ENCODE data around the gene TTLL5. TPM values are rescaled to one million over a fixed set of nuclear protein-coding genes. Genes with fewer than 3 reads are reported as not detected.

TTLL5 gene
- total RNA-seq, 1 donor = 29.5 TPM

DNA sequence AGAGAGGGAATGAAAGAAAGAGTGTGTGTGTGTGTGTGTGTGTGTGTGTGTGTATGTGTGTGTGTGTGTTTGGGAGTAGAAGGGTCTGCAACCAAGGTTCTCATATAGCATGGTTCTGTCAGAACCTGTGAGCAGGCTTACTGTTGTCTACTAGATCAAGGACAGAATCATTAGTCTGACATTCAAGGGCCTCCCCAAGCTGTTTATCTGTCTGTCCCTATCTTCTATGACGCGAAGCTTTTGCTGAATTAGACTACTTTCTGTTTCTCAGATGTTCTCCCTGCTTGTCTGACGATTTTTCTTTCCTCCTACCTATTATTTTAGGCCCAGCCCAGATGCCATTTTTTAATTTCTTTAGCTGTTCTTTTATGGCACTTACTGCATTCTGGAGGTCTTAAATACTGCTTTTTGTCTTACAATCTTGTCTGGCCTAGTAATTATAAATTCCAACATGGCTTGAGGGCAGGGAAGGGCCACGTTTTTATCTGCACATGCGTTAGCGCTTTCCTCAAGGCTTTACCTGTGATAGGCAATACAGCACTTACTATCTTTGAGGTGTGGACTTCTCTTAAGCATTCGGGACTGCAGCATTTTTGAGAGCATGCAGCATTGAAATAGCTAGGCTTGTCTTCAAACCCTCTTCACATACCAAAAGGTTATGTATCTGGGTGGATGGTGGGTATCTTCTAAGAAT, 150.2 kb downstream of the TTLL5 start:
- no peak overlapping the region for H3K4me3 ChIP-seq (ENCODE audit: low read depth, low read length)
- DNase-seq (ENCODE audit: low read depth) = no peak
- TF ChIP-seq, protein P1, sequence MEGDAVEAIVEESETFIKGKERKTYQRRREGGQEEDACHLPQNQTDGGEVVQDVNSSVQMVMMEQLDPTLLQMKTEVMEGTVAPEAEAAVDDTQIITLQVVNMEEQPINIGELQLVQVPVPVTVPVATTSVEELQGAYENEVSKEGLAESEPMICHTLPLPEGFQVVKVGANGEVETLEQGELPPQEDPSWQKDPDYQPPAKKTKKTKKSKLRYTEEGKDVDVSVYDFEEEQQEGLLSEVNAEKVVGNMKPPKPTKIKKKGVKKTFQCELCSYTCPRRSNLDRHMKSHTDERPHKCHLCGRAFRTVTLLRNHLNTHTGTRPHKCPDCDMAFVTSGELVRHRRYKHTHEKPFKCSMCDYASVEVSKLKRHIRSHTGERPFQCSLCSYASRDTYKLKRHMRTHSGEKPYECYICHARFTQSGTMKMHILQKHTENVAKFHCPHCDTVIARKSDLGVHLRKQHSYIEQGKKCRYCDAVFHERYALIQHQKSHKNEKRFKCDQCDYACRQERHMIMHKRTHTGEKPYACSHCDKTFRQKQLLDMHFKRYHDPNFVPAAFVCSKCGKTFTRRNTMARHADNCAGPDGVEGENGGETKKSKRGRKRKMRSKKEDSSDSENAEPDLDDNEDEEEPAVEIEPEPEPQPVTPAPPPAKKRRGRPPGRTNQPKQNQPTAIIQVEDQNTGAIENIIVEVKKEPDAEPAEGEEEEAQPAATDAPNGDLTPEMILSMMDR (IDR thresholded peaks at IDR 0.05; ENCODE audit: insufficient read depth, low read length) = no peak

DNA sequence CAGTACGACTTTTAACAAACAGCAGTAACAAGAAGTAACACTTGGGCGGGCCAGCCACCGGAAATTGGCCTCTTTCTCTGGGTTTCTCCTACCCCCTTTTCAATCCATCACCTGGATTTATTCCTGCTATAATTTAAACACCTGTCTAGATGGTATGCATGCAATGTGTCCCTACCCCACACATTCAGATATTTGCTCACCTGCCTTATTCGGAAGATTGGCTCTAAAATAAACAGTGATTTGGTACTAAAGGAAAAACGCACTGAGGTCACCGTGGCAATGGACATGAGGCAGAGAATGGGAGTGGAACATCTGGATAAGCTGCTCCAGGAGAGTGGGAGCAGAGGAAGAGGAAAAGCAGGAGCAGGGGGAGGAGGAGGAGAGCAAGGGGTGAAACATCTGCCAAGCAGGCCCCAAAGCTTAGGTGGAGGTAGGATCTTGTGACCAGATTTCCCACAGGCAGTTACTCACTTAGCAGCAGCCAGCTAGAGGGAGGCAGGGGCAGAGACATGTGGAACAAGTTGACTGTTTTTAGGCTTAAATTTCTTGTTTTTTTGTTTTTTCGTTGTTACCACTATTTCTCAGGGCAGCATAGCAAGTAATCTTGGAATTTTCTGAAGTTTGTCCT, 150.9 kb downstream of the TTLL5 start:
- DNase-seq (ENCODE audit: low read depth) = no peak
- H3K4me3 ChIP-seq (ENCODE audit: low read depth, low read length) = no peak overlapping the region
- TF ChIP-seq, protein P1 (IDR thresholded peaks at IDR 0.05; ENCODE audit: insufficient read depth, low read length) = no peak

DNA sequence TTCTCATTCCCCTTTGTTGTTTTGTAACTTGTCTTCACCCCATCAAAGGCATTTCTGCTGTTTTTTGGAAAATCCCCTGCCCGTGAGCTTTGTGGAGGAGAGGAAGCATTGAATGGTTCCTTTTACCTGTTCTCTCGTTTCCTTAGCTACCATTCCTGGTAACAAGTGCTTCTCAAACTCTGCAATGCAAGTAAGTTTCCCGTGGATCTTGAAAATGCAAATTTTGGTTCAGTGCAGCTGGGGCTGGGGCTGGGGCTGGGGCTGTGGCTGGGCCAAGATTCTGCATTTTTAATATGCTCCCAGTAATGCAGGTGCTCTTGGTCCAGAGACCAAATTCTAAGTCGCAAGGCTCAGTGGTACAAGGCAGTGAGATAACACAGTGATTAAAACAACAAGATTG, 151.6 kb downstream of the TTLL5 start:
- no peak for DNase-seq (ENCODE audit: low read depth)
- H3K4me3 ChIP-seq (ENCODE audit: low read depth, low read length) = no peak overlapping the region
- TF ChIP-seq, protein P1 (IDR thresholded peaks at IDR 0.05; ENCODE audit: insufficient read depth, low read length) = no peak

DNA sequence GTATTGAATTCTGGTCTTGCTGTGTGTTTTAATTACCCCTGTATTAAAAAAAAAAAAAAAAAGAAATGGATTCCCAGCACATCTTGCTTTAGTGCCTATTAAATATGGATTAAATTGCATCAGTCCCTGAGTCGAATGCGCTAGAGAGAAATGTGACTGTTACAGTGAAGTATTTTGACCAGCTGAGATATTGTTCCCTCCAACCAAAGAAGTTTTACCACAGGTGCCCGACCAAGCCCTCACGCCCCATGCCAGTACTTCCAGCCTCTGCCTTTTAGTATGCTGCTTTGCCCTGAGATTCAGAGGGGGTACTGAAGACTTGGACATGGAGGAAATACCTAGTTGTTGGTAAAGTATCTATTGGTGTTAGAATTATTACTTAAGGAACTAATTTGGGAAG, 159.7 kb downstream of the TTLL5 start:
- TF ChIP-seq, protein P1 (IDR thresholded peaks at IDR 0.05; ENCODE audit: insufficient read depth, low read length) = no peak
- no peak for DNase-seq (ENCODE audit: low read depth)
- H3K4me3 ChIP-seq (ENCODE audit: low read depth, low read length) = no peak overlapping the region

DNA sequence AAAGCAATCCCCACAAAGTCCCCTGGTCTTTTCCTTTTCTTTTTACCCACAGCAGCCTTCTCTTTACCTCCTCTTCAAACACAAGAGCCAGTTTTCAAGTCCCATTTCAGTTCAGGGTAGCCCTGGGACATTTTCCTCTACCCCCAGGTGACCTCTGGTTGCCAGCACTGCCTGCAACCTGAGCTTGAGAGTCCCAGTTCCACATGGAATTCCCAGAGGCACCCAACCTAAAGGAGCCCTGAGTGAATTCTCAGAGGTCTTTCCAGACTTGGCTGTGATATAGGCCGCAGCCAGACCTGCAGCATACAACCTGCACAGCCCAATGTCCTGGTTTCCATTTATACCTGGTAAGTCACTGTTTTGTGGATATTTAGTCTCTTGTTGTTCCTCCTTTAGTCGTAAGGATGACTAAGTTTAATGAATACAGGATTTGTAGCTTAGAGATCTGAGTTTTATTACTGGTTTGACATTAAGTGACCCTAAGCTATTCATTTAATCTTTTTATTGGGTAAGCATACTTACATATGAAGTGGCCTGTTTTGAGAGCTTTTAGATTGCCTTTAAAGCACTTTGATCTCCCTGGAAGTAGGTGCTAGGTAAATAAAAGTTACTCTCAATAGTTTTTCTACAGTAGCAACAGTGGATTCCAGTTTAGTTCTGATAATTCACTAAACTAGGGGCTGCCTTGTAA, 160.9 kb downstream of the TTLL5 start:
- TF ChIP-seq, protein P1 (IDR thresholded peaks at IDR 0.05; ENCODE audit: insufficient read depth, low read length) = no peak
- H3K4me3 ChIP-seq (ENCODE audit: low read depth, low read length) = no peak overlapping the region
- no peak for DNase-seq (ENCODE audit: low read depth)

DNA sequence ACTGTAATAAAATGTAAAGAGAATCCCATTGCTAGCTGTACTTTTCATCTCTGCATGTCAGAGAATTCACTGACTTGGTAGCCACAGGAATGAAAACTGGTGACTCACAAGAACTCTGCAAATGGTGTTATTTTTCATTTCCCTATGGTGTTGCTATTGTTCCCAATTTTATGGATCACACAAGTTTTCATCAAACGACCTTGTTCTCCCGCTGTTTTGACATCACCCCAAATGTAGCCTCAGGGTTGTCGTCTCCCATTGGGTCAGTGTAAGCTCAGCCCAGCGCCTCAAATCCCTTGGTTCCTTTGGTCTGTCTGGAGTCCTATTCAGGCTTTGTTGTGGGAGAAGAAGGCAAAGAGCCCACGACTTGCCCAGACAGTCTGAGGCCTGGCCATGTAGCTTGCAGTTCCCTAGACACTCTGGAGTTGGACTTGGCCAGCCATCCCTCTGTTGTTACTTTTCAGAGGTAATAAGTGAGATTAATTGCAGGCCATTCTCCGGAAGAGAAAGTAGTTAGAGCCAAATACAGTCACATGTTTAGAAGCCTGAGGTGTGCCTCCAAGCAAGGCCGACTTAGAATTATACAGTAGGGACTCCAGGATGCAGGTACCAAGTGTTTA, 161.6 kb downstream of the TTLL5 start:
- TF ChIP-seq, protein P1 (IDR thresholded peaks at IDR 0.05; ENCODE audit: insufficient read depth, low read length) = no peak
- DNase-seq (ENCODE audit: low read depth) = peak; percentile 85
- H3K4me3 ChIP-seq (ENCODE audit: low read depth, low read length) = no peak overlapping the region

All from fibroblast of the aortic adventitia (primary cell).